ENCODE results near the gene SLC30A3. TPM values are rescaled to one million over a fixed set of nuclear protein-coding genes. Genes with fewer than 3 reads are reported as not detected.

The SLC30A3 gene
- total RNA-seq, 1 experiment from 2014 or later, result not detected

- CTCF ChIA-PET, result interaction anchor here (0.6 to 3.5 kb wide), 4 partner anchors 10 to 100 kb away, joined by 4 to 32 read pairs (median 18); partner anchors contain the start of gene TRIM54
- DNase-seq, result no peak
- no peaks in the 10 kb centered on the region for H3K9me3 Mint-ChIP-seq (ENCODE audit: low read depth, unreplicated experiment)
- H3K4me1 Mint-ChIP-seq (ENCODE audit: low read depth, unreplicated experiment), result peaks cover 23% of the 10 kb centered on the region
- H3K27ac Mint-ChIP-seq (ENCODE audit: unreplicated experiment), result no peak overlapping the region
- no peak overlapping the region for H3K4me3 Mint-ChIP-seq (ENCODE audit: low read depth, unreplicated experiment)
- H3K36me3 Mint-ChIP-seq (ENCODE audit: insufficient read depth, unreplicated experiment), result no peaks in the 10 kb centered on the region
- no TSS peak for BruUV-seq (replicated peaks)
- intact Hi-C loops (cut with micrococcal nuclease; ENCODE audit: unreplicated experiment), result no loop called here
- TF ChIP-seq CTCF (IDR thresholded peaks at IDR 0.05; ENCODE audit: unreplicated experiment), result no peak
- H3K27me3 Mint-ChIP-seq (ENCODE audit: unreplicated experiment), result peaks cover 27% of the 10 kb centered on the region
Observed at GRCh38 chr2:27291865-27292264, 29.0 kb upstream of the SLC30A3 start.

- BruUV-seq (replicated peaks), result no TSS peak
- intact Hi-C loops (cut with micrococcal nuclease; ENCODE audit: unreplicated experiment), result no loop called here
- CTCF ChIA-PET, result no interaction called here
Observed at GRCh38 chr2:27290549-27290948, 27.7 kb upstream of the SLC30A3 start.

GRCh38 chr2:27288610-27289009, 25.8 kb upstream of the SLC30A3 start:
- H3K27ac Mint-ChIP-seq (ENCODE audit: unreplicated experiment), result no peak overlapping the region
- H3K36me3 Mint-ChIP-seq (ENCODE audit: insufficient read depth, unreplicated experiment), result no peaks in the 10 kb centered on the region
- no peak for TF ChIP-seq CTCF (IDR thresholded peaks at IDR 0.05; ENCODE audit: unreplicated experiment)
- intact Hi-C loops (cut with micrococcal nuclease; ENCODE audit: unreplicated experiment), result no loop called here
- CTCF ChIA-PET, result no interaction called here
- H3K4me1 Mint-ChIP-seq (ENCODE audit: low read depth, unreplicated experiment), result peaks cover 22% of the 10 kb centered on the region
- H3K9me3 Mint-ChIP-seq (ENCODE audit: low read depth, unreplicated experiment), result no peaks in the 10 kb centered on the region
- H3K4me3 Mint-ChIP-seq (ENCODE audit: low read depth, unreplicated experiment), result no peak overlapping the region
- no TSS peak for BruUV-seq (replicated peaks)
- H3K27me3 Mint-ChIP-seq (ENCODE audit: unreplicated experiment), result peaks cover 46% of the 10 kb centered on the region
- DNase-seq, result no peak

More at GRCh38 chr2:27290549-27290948, 27.7 kb upstream of the SLC30A3 start:
- H3K27ac Mint-ChIP-seq (ENCODE audit: unreplicated experiment), result no peak overlapping the region
- H3K4me1 Mint-ChIP-seq (ENCODE audit: low read depth, unreplicated experiment), result peaks cover 23% of the 10 kb centered on the region
- no peak for TF ChIP-seq CTCF (IDR thresholded peaks at IDR 0.05; ENCODE audit: unreplicated experiment)
- no peaks in the 10 kb centered on the region for H3K36me3 Mint-ChIP-seq (ENCODE audit: insufficient read depth, unreplicated experiment)
- no peak overlapping the region for H3K4me3 Mint-ChIP-seq (ENCODE audit: low read depth, unreplicated experiment)
- H3K27me3 Mint-ChIP-seq (ENCODE audit: unreplicated experiment), result peaks cover 33% of the 10 kb centered on the region
- DNase-seq, result no peak
- no peaks in the 10 kb centered on the region for H3K9me3 Mint-ChIP-seq (ENCODE audit: low read depth, unreplicated experiment)

GRCh38 chr2:27285481-27285880, 22.6 kb upstream of the SLC30A3 start:
- no TSS peak for BruUV-seq (replicated peaks)
- intact Hi-C loops (cut with micrococcal nuclease; ENCODE audit: unreplicated experiment), result no loop called here

More at GRCh38 chr2:27285481-27285880, 22.6 kb upstream of the SLC30A3 start:
- peaks cover 77% of the 10 kb centered on the region for H3K27me3 Mint-ChIP-seq (ENCODE audit: unreplicated experiment)
- no peak overlapping the region for H3K27ac Mint-ChIP-seq (ENCODE audit: unreplicated experiment)
- DNase-seq, result no peak
- H3K4me3 Mint-ChIP-seq (ENCODE audit: low read depth, unreplicated experiment), result no peak overlapping the region
- H3K4me1 Mint-ChIP-seq (ENCODE audit: low read depth, unreplicated experiment), result peaks cover 16% of the 10 kb centered on the region
- no peaks in the 10 kb centered on the region for H3K36me3 Mint-ChIP-seq (ENCODE audit: insufficient read depth, unreplicated experiment)
- TF ChIP-seq CTCF (IDR thresholded peaks at IDR 0.05; ENCODE audit: unreplicated experiment), result no peak
- no peaks in the 10 kb centered on the region for H3K9me3 Mint-ChIP-seq (ENCODE audit: low read depth, unreplicated experiment)
- CTCF ChIA-PET, result no interaction called here
